ENCODE measurements around the gene PAPSS2. TPM values are rescaled to one million over a fixed set of nuclear protein-coding genes. Genes with fewer than 3 reads are reported as not detected.

Gene PAPSS2
- polyA plus RNA-seq, 1 experiment: 51.4 TPM

DNA sequence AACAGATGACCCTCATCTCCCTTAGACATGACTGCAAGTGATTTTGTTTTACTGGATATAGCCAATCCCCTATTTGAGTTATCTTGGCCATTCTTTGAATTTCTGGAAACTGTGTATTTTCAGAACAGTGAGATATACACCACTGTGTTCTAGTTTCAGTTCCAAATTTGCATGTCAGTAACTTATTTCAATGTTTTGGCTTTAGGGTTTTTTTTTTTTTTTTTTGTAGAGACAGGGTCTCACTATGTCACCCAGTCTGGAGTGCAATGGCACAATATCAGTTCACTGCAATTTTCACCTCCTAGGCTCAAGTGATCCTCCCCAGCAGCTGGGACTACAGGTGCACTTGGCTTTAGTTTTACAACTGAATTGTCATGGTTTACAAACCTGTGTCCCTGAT, 91.1 kb downstream of the PAPSS2 start:
- Histone ChIP-seq H3K9me3 (ENCODE audit: control insufficient read depth, insufficient read depth, low read length) (no peaks in the 10 kb centered on the region), H3K4me3 (ENCODE audit: low read depth, low read length) (no peak overlapping the region), H3K27ac (ENCODE audit: low read depth, low read length) (no peak overlapping the region), H3K27me3 (ENCODE audit: control insufficient read depth, insufficient read depth, low read length) (no peaks in the 10 kb centered on the region)
- DNase-seq (ENCODE audit: low read depth, low spot score): no peak
- TF ChIP-seq, protein P1, sequence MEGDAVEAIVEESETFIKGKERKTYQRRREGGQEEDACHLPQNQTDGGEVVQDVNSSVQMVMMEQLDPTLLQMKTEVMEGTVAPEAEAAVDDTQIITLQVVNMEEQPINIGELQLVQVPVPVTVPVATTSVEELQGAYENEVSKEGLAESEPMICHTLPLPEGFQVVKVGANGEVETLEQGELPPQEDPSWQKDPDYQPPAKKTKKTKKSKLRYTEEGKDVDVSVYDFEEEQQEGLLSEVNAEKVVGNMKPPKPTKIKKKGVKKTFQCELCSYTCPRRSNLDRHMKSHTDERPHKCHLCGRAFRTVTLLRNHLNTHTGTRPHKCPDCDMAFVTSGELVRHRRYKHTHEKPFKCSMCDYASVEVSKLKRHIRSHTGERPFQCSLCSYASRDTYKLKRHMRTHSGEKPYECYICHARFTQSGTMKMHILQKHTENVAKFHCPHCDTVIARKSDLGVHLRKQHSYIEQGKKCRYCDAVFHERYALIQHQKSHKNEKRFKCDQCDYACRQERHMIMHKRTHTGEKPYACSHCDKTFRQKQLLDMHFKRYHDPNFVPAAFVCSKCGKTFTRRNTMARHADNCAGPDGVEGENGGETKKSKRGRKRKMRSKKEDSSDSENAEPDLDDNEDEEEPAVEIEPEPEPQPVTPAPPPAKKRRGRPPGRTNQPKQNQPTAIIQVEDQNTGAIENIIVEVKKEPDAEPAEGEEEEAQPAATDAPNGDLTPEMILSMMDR (IDR thresholded peaks at IDR 0.05; ENCODE audit: low read depth, low read length): no peak
- CTCF ChIA-PET: interaction anchor here (1.5 to 2.6 kb wide), 2 partner anchors 16 to 217 kb away, joined by 7 to 17 read pairs; no protein-coding TSS in a partner anchor
- POLR2A ChIA-PET: interaction anchor here (0.7 to 1.1 kb wide), 3 partner anchors 10 to 92 kb away, joined by 3 to 5 read pairs (median 4); partner anchors contain the start of gene ATAD1

DNA sequence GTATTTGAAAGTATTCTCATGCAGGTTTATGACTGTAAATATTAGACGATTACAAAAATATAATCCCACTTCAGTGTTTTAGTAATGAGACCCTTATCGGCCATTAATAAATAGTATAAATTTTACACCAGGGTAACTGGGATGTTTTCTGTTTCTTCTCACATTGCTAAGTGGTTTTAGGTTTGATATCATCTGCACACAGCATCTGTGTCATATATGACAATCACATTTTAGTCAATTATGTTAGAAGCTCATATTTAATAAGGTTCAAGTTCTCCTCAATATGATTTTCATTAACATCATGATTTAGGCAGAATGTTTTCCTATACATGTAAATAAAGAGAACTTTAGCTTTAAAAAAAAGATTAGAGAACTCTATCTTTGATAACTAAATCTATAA, 91.6 kb downstream of the PAPSS2 start:
- POLR2A ChIA-PET: interaction anchor here (0.7 kb wide), 1 partner anchor 67 kb away, joined by 5 read pairs; the partner anchor contains the start of gene ATAD1
- no peaks in the 10 kb centered on the region for H3K27me3 ChIP-seq (ENCODE audit: control insufficient read depth, insufficient read depth, low read length)
- no peak overlapping the region for H3K4me3 ChIP-seq (ENCODE audit: low read depth, low read length)
- CTCF ChIA-PET: interaction anchor here (1.3 to 2.6 kb wide), 3 partner anchors 17 to 218 kb away, joined by 4 to 17 read pairs (median 7); no protein-coding TSS in a partner anchor
- no peaks in the 10 kb centered on the region for H3K9me3 ChIP-seq (ENCODE audit: control insufficient read depth, insufficient read depth, low read length)
- TF ChIP-seq, protein P1 (IDR thresholded peaks at IDR 0.05; ENCODE audit: low read depth, low read length): no peak
- no peak overlapping the region for H3K27ac ChIP-seq (ENCODE audit: low read depth, low read length)
- DNase-seq (ENCODE audit: low read depth, low spot score): no peak

DNA sequence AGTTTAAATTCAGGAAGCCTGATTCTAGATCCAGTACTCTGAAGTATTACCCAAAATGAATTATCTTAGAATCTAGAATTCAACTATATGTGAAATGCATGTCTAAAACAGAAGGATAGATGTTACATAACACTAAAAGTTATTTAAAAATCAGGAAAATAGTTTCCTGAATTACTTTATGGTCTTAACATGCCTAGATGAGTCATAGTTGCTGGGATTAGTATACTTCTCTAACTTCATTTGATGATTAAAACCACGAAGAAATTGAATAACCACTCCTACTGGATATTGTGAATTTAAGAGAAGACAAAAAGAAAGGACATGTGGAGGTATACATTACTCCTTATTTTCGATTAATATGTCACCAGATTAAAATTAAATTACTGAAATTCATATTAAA, 92.9 kb downstream of the PAPSS2 start:
- TF ChIP-seq, protein P1 (IDR thresholded peaks at IDR 0.05; ENCODE audit: low read depth, low read length): no peak
- ChIA-PET CTCF (interaction anchor here (1.3 to 2.6 kb wide), 3 partner anchors 18 to 219 kb away, joined by 4 to 17 read pairs (median 7); no protein-coding TSS in a partner anchor), POLR2A (interaction anchor here (0.5 kb wide), 1 partner anchor 18 kb away, joined by 4 read pairs; no protein-coding TSS in a partner anchor)
- no peak for DNase-seq (ENCODE audit: low read depth, low spot score)
- H3K27me3 ChIP-seq (ENCODE audit: control insufficient read depth, insufficient read depth, low read length): no peaks in the 10 kb centered on the region
- H3K9me3 ChIP-seq (ENCODE audit: control insufficient read depth, insufficient read depth, low read length): no peaks in the 10 kb centered on the region
- no peak overlapping the region for H3K4me3 ChIP-seq (ENCODE audit: low read depth, low read length)
- H3K27ac ChIP-seq (ENCODE audit: low read depth, low read length): no peak overlapping the region

DNA sequence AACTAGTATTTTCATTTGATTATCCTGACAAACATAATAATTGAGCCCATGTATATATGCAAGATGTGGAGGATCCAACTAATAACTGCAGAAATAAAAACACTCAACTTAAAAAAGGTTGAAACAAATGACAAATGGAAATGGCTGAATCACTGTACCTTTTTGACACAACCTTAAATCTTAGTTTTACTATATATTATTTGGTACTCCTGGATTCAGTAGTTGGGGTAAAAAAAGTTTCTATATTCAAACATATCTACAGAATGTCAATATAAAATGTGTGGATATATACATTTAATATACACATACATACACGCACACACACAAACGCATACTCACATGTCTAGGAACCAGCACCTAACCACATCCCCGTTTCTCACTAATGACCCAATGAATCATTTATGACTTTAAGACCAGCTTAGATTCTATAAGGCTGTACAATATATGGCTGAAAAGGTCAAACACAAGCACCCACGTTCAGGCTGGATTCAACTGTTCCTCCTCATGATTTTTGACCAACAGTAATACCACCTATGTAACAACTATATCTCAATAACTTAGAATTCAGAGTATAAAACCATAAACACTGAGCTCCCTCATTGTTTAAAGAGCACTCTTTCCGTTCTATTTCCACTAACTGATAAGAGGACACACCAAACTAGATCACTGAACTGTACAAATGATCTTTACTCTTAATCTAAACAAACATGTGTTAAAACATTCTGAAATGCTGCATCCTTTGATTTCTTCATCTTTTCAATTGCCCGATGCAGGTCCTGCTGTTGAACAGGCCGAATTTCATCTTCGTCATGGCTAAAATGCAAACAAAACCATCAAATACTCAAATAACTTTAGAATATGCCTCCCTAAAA, 94.6 kb downstream of the PAPSS2 start:
- no peaks in the 10 kb centered on the region for H3K27me3 ChIP-seq (ENCODE audit: control insufficient read depth, insufficient read depth, low read length)
- ChIA-PET POLR2A (no interaction called here), CTCF (no interaction called here)
- no peak for DNase-seq (ENCODE audit: low read depth, low spot score)
- TF ChIP-seq, protein P1 (IDR thresholded peaks at IDR 0.05; ENCODE audit: low read depth, low read length): no peak
- H3K4me3 ChIP-seq (ENCODE audit: low read depth, low read length): no peak overlapping the region
- H3K9me3 ChIP-seq (ENCODE audit: control insufficient read depth, insufficient read depth, low read length): no peaks in the 10 kb centered on the region
- no peak overlapping the region for H3K27ac ChIP-seq (ENCODE audit: low read depth, low read length)

DNA sequence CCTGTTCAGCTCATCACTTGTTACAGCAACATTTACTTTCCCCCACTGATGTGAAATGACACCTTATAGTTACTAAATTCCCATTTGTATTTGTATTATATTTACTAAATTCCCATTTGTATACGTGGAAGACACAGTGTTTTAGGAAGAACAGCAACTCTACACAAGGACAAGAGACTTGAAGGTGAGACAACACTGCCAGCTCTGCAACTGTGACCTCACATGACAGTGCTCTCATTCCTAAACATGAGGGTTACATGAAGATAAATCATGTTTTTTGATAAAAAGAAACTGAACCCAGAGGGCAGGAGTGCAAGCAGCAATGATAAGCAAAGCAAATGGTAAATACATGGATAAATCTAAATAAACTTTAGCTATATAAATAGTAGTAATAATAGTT, 98.0 kb downstream of the PAPSS2 start:
- H3K9me3 ChIP-seq (ENCODE audit: control insufficient read depth, insufficient read depth, low read length): no peaks in the 10 kb centered on the region
- no peak for DNase-seq (ENCODE audit: low read depth, low spot score)
- no peak overlapping the region for H3K4me3 ChIP-seq (ENCODE audit: low read depth, low read length)
- no peaks in the 10 kb centered on the region for H3K27me3 ChIP-seq (ENCODE audit: control insufficient read depth, insufficient read depth, low read length)
- ChIA-PET CTCF (interaction anchor here (0.7 kb wide), 1 partner anchor 203 kb away, joined by 3 read pairs; no protein-coding TSS in a partner anchor), POLR2A (no interaction called here)
- H3K27ac ChIP-seq (ENCODE audit: low read depth, low read length): no peak overlapping the region
- TF ChIP-seq, protein P1 (IDR thresholded peaks at IDR 0.05; ENCODE audit: low read depth, low read length): no peak
